GM12878 (cell line): ENCODE measurements around the gene MMEL1. TPM values are rescaled to one million over a fixed set of nuclear protein-coding genes. Genes with fewer than 3 reads are reported as not detected.

Experiments
- ATAC-seq: fragments of 200-7000 bp; cut with Tn5 transposase; 3 replicates; pipeline ENCODE4 v1.9.1; 2020; ENCODE audit warnings: mild to moderate bottlenecking, moderate library complexity
- BruUV-seq: library from RNA; stranded (reverse); fragments of 400-500 nt; replicated peaks from 2 replicates; lab custom pipeline; 2021; lab: Mats Ljungman, UMichigan
- CTCF ChIA-PET: fragments of 300-600 bp; sonication (Branson Sonifier 250); formaldehyde crosslinking; extraction: SDS; loops from one replicate; lab custom pipeline; 2021; ENCODE audit warnings: inconsistent platforms; lab: Yijun Ruan, JAX
- POLR2A ChIA-PET: fragments of 350-600 bp; formaldehyde crosslinking; extraction: SDS; loops from one replicate; lab custom pipeline; 2021; ENCODE audit warnings: inconsistent platforms; lab: Charles Lee
- RAD21 ChIA-PET: fragments of 300-600 bp; sonication (Branson Sonifier 250); formaldehyde crosslinking; loops from one replicate; lab custom pipeline; 2023; ENCODE audit warnings: antibody characterized with exemption; ENCODE audit not compliant: unreplicated experiment; lab: Charles Lee
- SMC1A ChIA-PET: fragments of 300-600 bp; sonication (Branson Sonifier 250); formaldehyde crosslinking; loops from one replicate; lab custom pipeline; 2023; ENCODE audit not compliant: unreplicated experiment, uncharacterized antibody; lab: Charles Lee
- DNase-seq: peaks from one replicate; pipeline ENCODE4 v3.0.0-alpha.2; 2011; ENCODE audit warnings: low read depth, low spot score
- FAIRE-seq: peaks from 3 replicates; lab custom pipeline; 2011; peaks lifted over from hg19 to GRCh38; lab: Jason Lieb, UNC
- H2AFZ ChIP-seq: 2 replicates; pipeline ENCODE4 v1.6.0; 2011; ENCODE audit warnings: low read depth, low read length, control low read depth; ENCODE audit not compliant: control insufficient read depth
- H3K27ac ChIP-seq: 2 replicates; pipeline ENCODE4 v1.5.1; 2011; ENCODE audit warnings: control low read depth; ENCODE audit not compliant: control insufficient read depth, insufficient read depth
- H3K27me3 ChIP-seq, 2 experiments: replicated peaks in 1 of 2; 2 replicates each; pipeline versions ENCODE4 v1.6.0 to v1.6.1; 2011; ENCODE audit warnings: low read length in 1 of 2; ENCODE audit not compliant: control insufficient read depth in 2 of 2, insufficient read depth in 2 of 2
- H3K36me3 ChIP-seq, 2 experiments: 2 replicates each; pipeline ENCODE4 v1.5.1; 2011; ENCODE audit warnings: low read length in 1 of 2; ENCODE audit not compliant: control insufficient read depth in 2 of 2, insufficient read depth in 2 of 2
- H3K4me1 ChIP-seq: 2 replicates; pipeline ENCODE4 v1.6.1; 2011; ENCODE audit warnings: mild to moderate bottlenecking, low read length, moderate library complexity, mixed read lengths; ENCODE audit not compliant: control insufficient read depth, insufficient read depth
- H3K4me2 ChIP-seq: 2 replicates; pipeline ENCODE4 v1.6.0; 2011; ENCODE audit warnings: control low read depth; ENCODE audit not compliant: control insufficient read depth, insufficient read depth
- H3K4me3 ChIP-seq: fragments of 200-600 bp; sonication (generic); 2 replicates; pipeline ENCODE4 v1.5.1; 2016
- H3K79me2 ChIP-seq: 2 replicates; pipeline ENCODE4 v1.6.0; 2011; ENCODE audit warnings: low read length; ENCODE audit not compliant: control insufficient read depth, insufficient read depth
- H3K9ac ChIP-seq: 2 replicates; pipeline ENCODE4 v1.8.0; 2011; ENCODE audit warnings: low read length, control low read depth, mixed read lengths; ENCODE audit not compliant: control insufficient read depth, insufficient read depth
- H3K9me3 ChIP-seq: replicated peaks from 3 replicates; pipeline ENCODE4 v1.5.1; 2011; ENCODE audit warnings: mild to moderate bottlenecking, low read length; ENCODE audit not compliant: control insufficient read depth, insufficient read depth
- H4K20me1 ChIP-seq: 2 replicates; pipeline ENCODE4 v1.6.0; 2011; ENCODE audit not compliant: control insufficient read depth, insufficient read depth
- BHLHE40 ChIP-seq, 2 experiments: fragments of 450-650 bp in 1 of 2; IDR thresholded peaks; 2 replicates each; pipeline ENCODE4 v1.6.1; 2011 to 2017; ENCODE audit warnings: low read depth in 2 of 2, borderline replicate concordance in 1 of 2, improper control_type of control experiment in 1 of 2, low read length in 1 of 2, mild to moderate bottlenecking in 1 of 2
- CEBPB ChIP-seq, 2 experiments: fragments of 150-350 bp in 1 of 2; IDR thresholded peaks; 2 replicates each; pipeline ENCODE4 v1.6.1; 2012 to 2014; ENCODE audit warnings: low read depth in 2 of 2, low read length in 2 of 2, borderline replicate concordance in 1 of 2, inconsistent platforms in 1 of 2
- DPF2 ChIP-seq: fragments of 450-650 bp; IDR thresholded peaks from 2 replicates; pipeline ENCODE4 v1.6.1; 2017; ENCODE audit warnings: mild to moderate bottlenecking
- E2F4 ChIP-seq: IDR thresholded peaks from 2 replicates; pipeline ENCODE4 v1.6.1; 2012; ENCODE audit warnings: low read depth, low read length, improper control_type of control experiment
- ELK1 ChIP-seq: IDR thresholded peaks from 2 replicates; pipeline ENCODE4 v1.6.1; 2012; ENCODE audit warnings: low read depth, low read length, improper control_type of control experiment
- FOS ChIP-seq: IDR thresholded peaks from 3 replicates; pipeline ENCODE4 v1.6.1; 2011; ENCODE audit warnings: borderline replicate concordance; ENCODE audit not compliant: insufficient read length; ENCODE audit errors: extremely low read depth
- HCFC1 ChIP-seq: fragments of 150-350 bp; IDR thresholded peaks from 2 replicates; pipeline ENCODE4 v1.6.1; 2014; ENCODE audit warnings: low read length
- IKZF1 ChIP-seq: fragments of 450-650 bp; conservative IDR thresholded peaks from 2 replicates; pipeline ENCODE4 v1.6.1; 2017; ENCODE audit warnings: antibody characterized with exemption, mild to moderate bottlenecking
- MEF2B ChIP-seq: fragments of 450-650 bp; IDR thresholded peaks from 2 replicates; pipeline ENCODE4 v1.6.1; 2018; ENCODE audit warnings: mild to moderate bottlenecking, moderate library complexity; ENCODE audit not compliant: partially characterized antibody, poor library complexity, severe bottlenecking
- NFXL1 ChIP-seq: fragments of 450-650 bp; IDR thresholded peaks from 2 replicates; pipeline ENCODE4 v1.6.1; 2017; ENCODE audit warnings: antibody characterized with exemption, mild to moderate bottlenecking, borderline replicate concordance
- NR2C1 ChIP-seq: fragments of 450-650 bp; IDR thresholded peaks from 2 replicates; pipeline ENCODE4 v1.6.1; 2017; ENCODE audit warnings: antibody characterized with exemption, mild to moderate bottlenecking, moderate library complexity
- NRF1 ChIP-seq: conservative IDR thresholded peaks from 2 replicates; pipeline ENCODE4 v1.6.1; 2011; ENCODE audit warnings: mild to moderate bottlenecking, low read depth, low read length, improper control_type of control experiment
- ZNF207 ChIP-seq: fragments of 450-650 bp; IDR thresholded peaks from 2 replicates; pipeline ENCODE4 v1.6.1; 2014; ENCODE audit warnings: antibody characterized with exemption, mild to moderate bottlenecking, borderline replicate concordance
- ZNF274 ChIP-seq: IDR thresholded peaks from one replicate; pipeline ENCODE4 v1.8.0; 2011; ENCODE audit not compliant: insufficient read length, insufficient read depth
- WGBS: methylation state at CpG from one replicate; pipeline ENCODE4 v1.1.6; 2016; ENCODE audit warnings: low lambda C conversion rate; ENCODE audit not compliant: insufficient replicate concordance, insufficient coverage; ENCODE audit errors: missing lambda C conversion rate; 5-methylcytosine and 5-hydroxymethylcytosine counted together
- in situ Hi-C: fragments of 300-500 bp; cut with MboI; formaldehyde crosslinking; loops from 9 replicates; pipeline ENCODE4 v1.14.3; 2018; ENCODE audit warnings: mixed read lengths
- intact Hi-C: fragments of 100-400 bp; cut with micrococcal nuclease; formaldehyde crosslinking; loops from one replicate; pipeline ENCODE4 v1.14.2; 2022; ENCODE audit not compliant: unreplicated experiment
- polyA plus RNA-seq, 11 experiments: library from polyadenylated mRNA; depleted of rRNA in 4 of 11; unstranded in 6 of 11; stranded (reverse) in 5 of 11; fragments of >200 nt; fragmentation: Nextera tagmentation in 4 of 11; fragmentation: Illumina TruSeq in 1 of 11; extraction: Ambion mirVana in 4 of 11; extraction: Trizol in 1 of 11; gene quantifications; 1 replicate in 1 of 11; 2 replicates in 10 of 11; pipeline versions ENCODE4 v1.2.1 to v1.2.3, GENCODE V29; 2011 to 2016; ENCODE audit warnings: inconsistent platforms in 2 of 11, missing spikeins in 2 of 11, low read depth in 1 of 11
- total RNA-seq, 4 experiments: library from RNA; depleted of rRNA in 3 of 4; stranded (reverse); fragments of >200 nt in 3 of 4; fragmentation: Illumina TruSeq in 1 of 4; extraction: Trizol in 1 of 4; gene quantifications; 2 replicates each; pipeline versions ENCODE4 v1.2.1 to v1.2.3, GENCODE V29; 2013 to 2021

MMEL1 gene
- total and polyA plus RNA-seq, 10 of the 15 experiments (the other 5 are each of a cell fraction or from before 2014, with no cell fraction given), result 0.11 TPM; not detected in 9

GRCh38 chr1:2583331-2583791, 49.5 kb downstream of the MMEL1 start:
- H3K9ac ChIP-seq, result no peak overlapping the region
- H3K4me1 ChIP-seq, result peaks cover 47% of the 10 kb centered on the region
- peaks cover 7% of the 10 kb centered on the region for H3K79me2 ChIP-seq
- H3K27ac ChIP-seq, result peak overlapping the region; percentile 97; the same call in 1 of the 2 replicates
- POLR2A ChIA-PET, result interaction anchor here (0.9 to 6.5 kb wide), 4 partner anchors 21 to 37 kb away, joined by 3 to 61 read pairs (median 46); partner anchors contain the start of gene TNFRSF14
- TF ChIP-seq ZNF207, result no peak
- no peak for TF ChIP-seq CEBPB (IDR thresholded peaks at IDR 0.05; ENCODE audit: borderline replicate concordance in 1 of 2, low read depth in 2 of 2, low read length in 2 of 2)
- TF ChIP-seq ZNF274, result no peak
- TF ChIP-seq NRF1, result no peak
- no peak for TF ChIP-seq NR2C1
- no peak for TF ChIP-seq DPF2
- no peak for TF ChIP-seq FOS
- TF ChIP-seq MEF2B, result peak; percentile 26
- TF ChIP-seq NFXL1, result no peak
- 0 out of 2 replicates have a peak, but pooled peaks have one; percentile 2 for TF ChIP-seq IKZF1
- no peak for TF ChIP-seq ELK1
- no peak for TF ChIP-seq E2F4
- TF ChIP-seq BHLHE40 (IDR thresholded peaks at IDR 0.05; ENCODE audit: borderline replicate concordance in 1 of 2, low read depth in 2 of 2, low read length in 1 of 2), result peak in 1 of 2 experiments; percentile 23; a peak in 1 of 4 replicates
- no peak for TF ChIP-seq HCFC1
- no peaks in the 10 kb centered on the region for H3K27me3 ChIP-seq
- CTCF ChIA-PET, result interaction anchor here (0.8 to 7.2 kb wide), 4 partner anchors 26 to 167 kb away, joined by 3 to 54 read pairs (median 18); partner anchors contain the start of genes PANK4 and TNFRSF14
- no TSS peak for BruUV-seq
- H3K4me2 ChIP-seq, result no peak overlapping the region
- in situ Hi-C loops (loop anchor here (5.0 kb wide), 1 partner anchor 36 kb away; no protein-coding TSS in a partner anchor), intact Hi-C loops (no loop called here)
- H3K9me3 ChIP-seq, result no peaks in the 10 kb centered on the region; the same call in 2 of the 3 replicates
- no peak for DNase-seq
- no peak for FAIRE-seq
- 14% methylated on average over 5 of the region's 5 CpGs for WGBS
- H3K4me3 ChIP-seq, result no peak overlapping the region
- RAD21 ChIA-PET, result interaction anchor here (1.7 to 6.1 kb wide), 3 partner anchors 28 to 57 kb away, joined by 7 to 54 read pairs (median 41); partner anchors contain the start of genes PANK4 and TNFRSF14
- SMC1A ChIA-PET, result interaction anchor here (5.0 kb wide), 1 partner anchor 27 kb away, joined by 39 read pairs; the partner anchor contains the start of gene TNFRSF14
- no peaks in the 10 kb centered on the region for H4K20me1 ChIP-seq
- H3K36me3 ChIP-seq, result 0 out of 4 replicates have a peak, but pooled peaks cover 0 to 2% of the 10 kb centered on the region in 2 experiments
- no peak overlapping the region for H2AFZ ChIP-seq
- ATAC-seq, result no peak
